C4-2B (cell line): Measurements from ENCODE around the gene TMEM39B.
A peak's percentile ranks its signal among the peaks of the same experiment; 100 is the strongest.
"Not testable (repeated sequence)": the region's sequence is repeated elsewhere in the genome, so short reads cannot be mapped to it uniquely, and the experiment has no call there.

Experiments used
- H3K27ac ChIP-seq: fragments of 450-650 bp; 2 replicates; pipeline ENCODE4 v1.5.1; 2017
- ZFX ChIP-seq: fragments of 450-650 bp; IDR thresholded peaks from 2 replicates; pipeline ENCODE4 v1.6.1; 2017
- TF ChIP-seq, protein P1 (sequence below): fragments of 450-650 bp; conservative IDR thresholded peaks from 2 replicates; pipeline ENCODE4 v1.5.1; 2017; ENCODE audit warnings: mild to moderate bottlenecking

TMEM39B gene

DNA sequence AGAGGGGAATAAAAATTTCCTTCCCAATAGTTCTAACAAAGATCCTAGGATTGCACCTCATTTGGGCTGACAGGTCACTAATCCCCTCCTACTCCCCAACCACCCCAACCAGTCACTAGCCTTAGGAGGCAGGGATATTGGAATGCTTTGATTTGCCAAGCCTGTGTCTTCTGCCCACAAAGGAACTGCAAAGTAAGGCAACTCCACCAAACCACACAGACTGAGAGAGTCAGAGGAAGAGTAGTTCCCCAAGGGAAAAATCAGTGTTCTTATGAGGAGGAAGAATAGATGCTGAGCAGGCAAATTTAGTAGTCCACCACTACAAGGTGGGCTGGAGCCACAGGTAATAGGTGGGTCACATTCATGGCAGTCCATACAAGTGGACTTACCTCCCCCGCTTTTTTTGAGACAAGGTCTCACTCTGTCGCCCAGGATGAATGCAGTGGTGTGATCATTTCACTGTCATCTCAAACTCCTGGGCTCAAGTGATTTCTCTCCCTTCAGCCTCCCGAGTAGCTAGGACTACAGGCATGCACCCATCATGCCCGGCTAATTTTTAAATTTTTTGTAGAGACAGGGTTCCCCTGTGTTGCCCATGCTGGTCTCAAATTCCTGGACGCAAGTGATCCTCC lies 3.7 kb upstream of the TMEM39B start:
- H3K27ac ChIP-seq, result no peak overlapping the region
- TF ChIP-seq ZFX, result no peak
- TF ChIP-seq, protein P1, sequence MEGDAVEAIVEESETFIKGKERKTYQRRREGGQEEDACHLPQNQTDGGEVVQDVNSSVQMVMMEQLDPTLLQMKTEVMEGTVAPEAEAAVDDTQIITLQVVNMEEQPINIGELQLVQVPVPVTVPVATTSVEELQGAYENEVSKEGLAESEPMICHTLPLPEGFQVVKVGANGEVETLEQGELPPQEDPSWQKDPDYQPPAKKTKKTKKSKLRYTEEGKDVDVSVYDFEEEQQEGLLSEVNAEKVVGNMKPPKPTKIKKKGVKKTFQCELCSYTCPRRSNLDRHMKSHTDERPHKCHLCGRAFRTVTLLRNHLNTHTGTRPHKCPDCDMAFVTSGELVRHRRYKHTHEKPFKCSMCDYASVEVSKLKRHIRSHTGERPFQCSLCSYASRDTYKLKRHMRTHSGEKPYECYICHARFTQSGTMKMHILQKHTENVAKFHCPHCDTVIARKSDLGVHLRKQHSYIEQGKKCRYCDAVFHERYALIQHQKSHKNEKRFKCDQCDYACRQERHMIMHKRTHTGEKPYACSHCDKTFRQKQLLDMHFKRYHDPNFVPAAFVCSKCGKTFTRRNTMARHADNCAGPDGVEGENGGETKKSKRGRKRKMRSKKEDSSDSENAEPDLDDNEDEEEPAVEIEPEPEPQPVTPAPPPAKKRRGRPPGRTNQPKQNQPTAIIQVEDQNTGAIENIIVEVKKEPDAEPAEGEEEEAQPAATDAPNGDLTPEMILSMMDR, result no peak

DNA sequence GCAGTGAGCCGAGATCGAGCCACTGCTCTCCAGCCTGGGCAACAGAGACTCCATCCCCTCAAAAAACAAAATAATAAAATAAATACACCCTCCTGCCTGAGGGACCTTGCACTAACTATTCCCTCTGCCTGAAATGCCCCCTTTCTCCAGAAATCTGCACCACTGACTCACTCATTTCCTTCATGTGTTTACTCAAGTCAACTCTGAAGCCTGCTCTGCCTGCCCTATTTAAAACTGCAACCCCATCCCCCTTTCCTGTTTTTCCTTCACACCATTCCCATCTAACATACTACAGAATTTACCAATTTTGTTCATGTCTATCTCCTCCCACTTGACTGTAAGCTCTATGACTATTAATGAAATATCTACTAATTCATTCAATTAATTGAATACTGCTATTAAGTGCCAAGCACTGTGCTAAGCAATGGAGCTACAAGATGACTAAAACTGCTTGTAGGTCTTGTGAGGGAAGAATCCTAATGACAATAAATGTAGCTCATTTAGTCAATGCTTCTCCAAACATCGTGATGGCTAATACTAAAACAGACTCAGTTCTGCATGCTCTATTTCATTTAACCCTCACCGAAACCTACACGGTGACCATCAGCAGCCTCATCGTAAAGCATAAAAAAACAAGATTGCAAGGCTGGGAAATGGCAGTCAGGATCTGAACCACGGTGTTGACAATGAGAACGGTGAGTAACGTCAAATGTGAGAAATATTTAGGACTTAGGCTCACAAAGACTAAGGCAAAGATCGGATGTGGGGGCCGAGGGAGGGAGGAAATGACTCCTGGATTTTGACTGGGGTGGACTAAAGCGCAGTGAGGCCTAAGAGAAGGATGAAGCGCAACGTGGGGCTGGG lies 749 bp upstream of the TMEM39B start:
- peak overlapping the region; percentile 80 for H3K27ac ChIP-seq
- peak; percentile 76; the same call in 1 of the 2 replicates for TF ChIP-seq ZFX
- TF ChIP-seq, protein P1, result no peak

DNA sequence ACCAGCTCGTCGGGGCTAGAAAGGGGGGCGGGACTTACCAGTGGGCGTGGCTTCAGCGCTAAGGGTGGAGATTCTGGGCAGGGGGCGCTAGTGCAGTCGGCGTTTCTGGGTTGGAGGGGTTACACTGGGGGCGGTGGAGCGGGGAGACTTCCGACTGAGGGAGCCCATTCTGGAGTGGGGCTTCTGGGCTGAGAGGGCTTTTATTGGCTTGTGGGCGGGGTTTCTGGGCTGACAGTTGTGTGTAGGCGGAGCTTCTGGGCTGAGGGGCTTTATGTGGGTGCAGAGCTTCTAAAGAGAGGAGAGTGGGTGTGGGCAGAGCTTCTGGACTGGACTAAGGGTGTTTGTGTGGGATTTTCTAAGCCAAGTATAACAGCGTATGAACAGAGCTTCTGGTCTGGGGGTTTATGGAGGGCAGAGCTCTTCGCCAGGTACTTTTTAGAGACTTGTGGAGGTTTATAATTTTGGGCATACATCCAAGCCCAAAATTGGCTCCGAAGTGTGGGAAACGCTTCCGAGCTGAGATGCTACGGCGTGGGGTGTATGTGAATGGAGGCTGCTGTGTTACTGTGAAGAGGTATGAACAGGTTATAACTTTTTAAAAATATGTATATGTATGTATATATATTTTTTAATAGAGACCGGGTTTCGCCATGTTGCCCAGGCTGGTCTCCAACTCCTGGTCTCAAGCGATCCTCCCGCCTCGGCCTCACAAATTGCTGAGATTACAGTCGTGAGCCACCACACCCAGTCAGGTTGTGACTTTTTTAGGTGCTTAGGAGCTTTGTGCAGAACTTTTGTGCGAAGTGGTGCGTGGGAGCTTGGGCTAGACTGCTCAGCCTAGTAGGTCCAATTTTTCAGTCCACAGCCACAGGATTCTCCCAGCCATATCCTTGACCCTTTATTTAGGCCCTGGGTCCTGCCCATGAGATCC lies 825 bp downstream of the TMEM39B start:
- no peak for TF ChIP-seq ZFX
- TF ChIP-seq, protein P1, result no peak; the same call in 1 of the 2 replicates
- peak overlapping the region; percentile 80 for H3K27ac ChIP-seq

DNA sequence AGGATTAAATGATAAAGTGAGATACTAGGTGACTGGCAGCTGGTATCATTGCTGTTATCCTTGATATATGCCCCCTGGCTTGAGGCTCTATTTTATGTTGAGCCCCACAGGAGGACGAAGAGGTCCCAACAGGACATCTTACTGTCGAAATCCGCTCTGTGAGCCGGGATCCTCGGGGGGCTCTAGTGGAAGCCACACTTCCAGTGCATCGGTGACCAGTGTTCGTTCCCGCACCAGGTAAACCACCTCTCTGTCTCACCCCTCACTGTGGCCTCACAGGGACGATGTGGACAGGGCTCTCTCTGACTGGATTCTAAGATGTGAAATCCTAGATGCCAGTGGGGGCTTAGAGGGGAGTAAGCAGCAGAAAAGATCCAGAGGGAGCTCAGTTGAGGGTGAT lies 2.1 kb downstream of the TMEM39B start:
- no peak overlapping the region for H3K27ac ChIP-seq
- no peak for TF ChIP-seq ZFX
- TF ChIP-seq, protein P1, result no peak

DNA sequence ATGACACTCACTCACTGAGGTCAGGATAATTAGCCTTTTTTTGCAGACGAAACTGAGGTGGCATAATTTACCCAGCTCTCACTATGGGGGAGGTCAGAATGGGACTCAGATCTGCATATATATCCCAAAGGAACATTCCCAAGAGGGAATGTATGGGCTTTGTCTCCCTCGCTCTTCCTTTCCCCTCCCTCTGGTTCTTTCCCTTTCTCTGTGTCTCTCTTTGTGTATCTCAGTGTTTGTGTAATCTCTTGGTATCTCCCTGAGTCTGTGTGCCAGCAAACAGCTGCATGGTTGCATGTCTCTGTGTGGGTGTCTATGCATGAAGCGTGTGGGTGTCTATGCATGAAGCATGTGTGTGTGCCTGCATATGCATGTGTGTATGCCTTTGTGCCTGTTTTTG lies 4.7 kb downstream of the TMEM39B start:
- TF ChIP-seq, protein P1, result no peak
- no peak for TF ChIP-seq ZFX
- H3K27ac ChIP-seq, result no peak overlapping the region

DNA sequence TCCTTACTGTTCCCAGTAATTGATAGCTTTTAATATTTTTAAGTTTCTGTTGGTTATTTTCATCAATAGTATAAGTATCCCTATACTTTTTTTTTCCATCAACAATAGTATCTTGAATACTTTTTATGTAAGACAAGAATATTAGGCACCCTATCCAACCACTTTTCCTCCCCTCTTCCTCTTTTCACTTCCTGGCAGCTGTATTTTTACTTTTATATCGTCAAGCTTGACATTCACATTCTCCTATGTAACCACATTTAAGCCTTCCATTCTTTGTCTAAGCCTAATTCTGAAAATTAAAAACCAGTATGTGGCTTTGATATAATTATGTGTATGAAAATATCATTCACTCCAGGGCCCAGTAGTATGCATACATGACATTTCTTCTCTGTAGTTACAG lies 9.3 kb downstream of the TMEM39B start:
- no peak overlapping the region for H3K27ac ChIP-seq
- no peak for TF ChIP-seq ZFX
- TF ChIP-seq, protein P1, result no peak

DNA sequence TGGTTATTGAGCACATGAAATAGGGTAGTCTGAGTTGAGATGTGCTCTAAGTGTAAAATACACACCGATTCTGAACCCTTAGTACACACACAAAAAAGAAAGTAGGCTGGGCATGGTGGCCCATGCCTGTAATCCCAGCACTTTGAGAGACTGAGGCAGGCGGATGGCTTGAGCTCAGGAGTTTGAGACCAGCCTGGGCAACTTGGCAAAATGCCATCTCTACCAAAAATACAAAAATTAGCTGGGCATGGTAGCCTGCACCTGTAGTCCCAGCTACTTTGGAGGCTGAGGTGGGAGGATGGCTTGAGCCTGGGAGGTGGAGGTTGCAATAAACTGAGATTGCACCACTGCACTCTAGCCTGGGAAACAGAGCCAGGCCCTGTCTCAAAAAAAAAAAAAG lies 13.6 kb downstream of the TMEM39B start:
- not testable (repeated sequence) for H3K27ac ChIP-seq
